BE2C (cell line): ENCODE measurements around the gene DACT3.

Experiments
- DNase-seq: peaks from one replicate; pipeline ENCODE4 v3.0.0-alpha.2; 2020
- H3K27me3 ChIP-seq: fragments of 250-450 bp; sonication (Bioruptor Pico); 2 replicates; pipeline ENCODE4 v1.5.1; 2020; ENCODE audit warnings: mild to moderate bottlenecking
- H3K36me3 ChIP-seq: fragments of 250-450 bp; sonication (Bioruptor Pico); 2 replicates; pipeline ENCODE4 v1.5.1; 2020; ENCODE audit warnings: mild to moderate bottlenecking
- H3K4me1 ChIP-seq: fragments of 250-450 bp; sonication (Bioruptor Pico); 2 replicates; pipeline ENCODE4 v1.5.1; 2020
- H3K4me3 ChIP-seq: 2 replicates; pipeline ENCODE4 v1.5.1; 2011; ENCODE audit warnings: low read depth, low read length
- H3K9me3 ChIP-seq: fragments of 250-450 bp; sonication (Bioruptor Pico); 2 replicates; pipeline ENCODE4 v1.5.1; 2020
- CTCF ChIP-seq: IDR thresholded peaks from 2 replicates; pipeline ENCODE4 v1.5.1; 2012; ENCODE audit warnings: mild to moderate bottlenecking, low read depth, low read length

DACT3 gene

DNA sequence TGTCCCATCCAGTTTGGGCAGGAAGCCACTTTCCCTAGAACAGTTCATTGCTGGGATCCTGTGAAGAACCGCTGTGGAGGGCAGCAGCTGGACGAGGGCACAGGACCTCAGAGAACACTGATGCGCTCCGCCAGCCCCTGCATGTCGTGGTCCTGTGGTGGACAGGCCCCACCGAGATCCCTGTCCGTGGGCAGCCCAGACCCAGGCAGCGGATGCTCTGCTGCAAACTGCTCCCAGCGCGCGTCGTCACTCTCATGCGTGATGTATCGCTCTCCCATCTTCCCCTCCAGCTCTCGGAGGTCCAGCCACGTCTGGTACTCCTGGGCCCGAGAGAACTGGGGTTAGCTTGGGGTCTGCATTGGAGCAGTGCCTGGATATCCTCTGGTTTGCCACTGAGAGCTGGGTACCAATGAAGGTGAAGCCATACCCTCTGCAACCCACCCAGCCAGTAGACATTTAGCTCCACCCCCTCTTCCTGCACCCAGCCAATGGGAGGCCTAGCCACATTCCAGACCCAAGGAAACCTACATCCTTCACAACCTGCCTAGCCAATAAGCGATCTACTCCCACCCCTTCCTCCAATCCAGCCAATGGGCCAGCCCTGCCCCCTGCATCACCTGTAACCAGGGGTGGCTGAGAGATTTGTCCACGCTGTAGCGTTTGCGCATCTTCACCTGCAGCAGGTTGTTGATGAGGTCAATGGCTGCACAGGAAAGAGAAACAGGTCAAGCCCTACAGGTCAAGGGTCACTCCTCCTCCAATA lies 13.6 kb upstream of the DACT3 start:
- Histone ChIP-seq H3K4me3 (no peak overlapping the region), H3K9me3 (no peaks in the 10 kb centered on the region), H3K4me1 (no peaks in the 10 kb centered on the region), H3K27me3 (no peaks in the 10 kb centered on the region), H3K36me3 (peaks cover 15% of the 10 kb centered on the region)
- TF ChIP-seq CTCF, result no peak
- DNase-seq, result peak; percentile 69

GRCh38 chr19:46670813-46671212 lies 9.8 kb upstream of the DACT3 start:
- Histone ChIP-seq H3K4me1 (no peaks in the 10 kb centered on the region), H3K27me3 (no peaks in the 10 kb centered on the region), H3K9me3 (no peaks in the 10 kb centered on the region), H3K4me3 (no peak overlapping the region), H3K36me3 (peaks cover 4% of the 10 kb centered on the region; the same call in 1 of the 2 replicates)
- no peak for DNase-seq
- TF ChIP-seq CTCF, result no peak

DNA sequence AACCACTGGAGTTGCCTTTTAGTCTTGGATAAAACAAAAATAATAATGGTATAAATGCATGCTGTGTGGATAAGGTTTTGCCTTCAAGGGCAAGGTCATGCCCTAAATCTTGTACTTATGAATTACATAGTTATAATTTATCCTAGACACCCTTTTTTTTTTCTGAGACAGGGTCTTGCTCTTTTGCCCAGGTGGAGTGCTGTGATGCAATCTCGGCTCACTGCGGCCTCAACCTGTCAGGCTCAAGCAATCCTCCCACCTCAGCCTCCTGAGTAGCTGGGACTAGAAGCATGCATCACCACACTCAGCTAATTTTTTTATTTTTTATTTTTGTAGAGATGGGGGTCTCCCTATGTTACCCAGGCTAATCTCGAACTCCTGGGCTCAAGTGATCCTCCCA lies 7.7 kb upstream of the DACT3 start:
- no peaks in the 10 kb centered on the region for H3K4me1 ChIP-seq
- H3K27me3 ChIP-seq, result no peaks in the 10 kb centered on the region

DNA sequence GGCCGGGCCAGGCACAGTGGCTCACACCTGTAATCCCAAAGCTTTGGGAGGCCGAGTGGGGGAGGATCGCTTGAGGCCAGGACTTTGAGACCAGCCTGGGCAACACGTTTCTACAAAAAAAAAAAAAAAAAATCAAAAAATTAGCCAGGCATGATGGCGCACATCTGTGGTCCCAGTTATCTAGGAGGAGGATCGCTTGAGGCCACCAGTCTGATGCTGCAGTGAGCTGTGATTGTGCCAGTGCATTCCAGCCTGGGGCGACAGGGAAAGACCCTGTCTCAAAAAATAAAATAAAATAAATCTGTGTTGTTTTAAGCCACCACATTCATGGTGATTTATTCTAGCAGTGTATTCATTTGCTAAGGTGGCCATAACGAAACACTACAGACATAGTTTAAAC lies 4.1 kb upstream of the DACT3 start:
- DNase-seq, result no peak
- Histone ChIP-seq H3K9me3 (no peaks in the 10 kb centered on the region), H3K27me3 (no peaks in the 10 kb centered on the region), H3K36me3 (no peaks in the 10 kb centered on the region), H3K4me1 (peaks cover 3% of the 10 kb centered on the region; the same call in 1 of the 2 replicates), H3K4me3 (no peak overlapping the region)
- TF ChIP-seq CTCF, result no peak

More for the DNA sequence above, 7.7 kb upstream of the DACT3 start:
- Histone ChIP-seq H3K4me3 (no peak overlapping the region), H3K9me3 (no peaks in the 10 kb centered on the region), H3K36me3 (no peaks in the 10 kb centered on the region)
- no peak for DNase-seq
- TF ChIP-seq CTCF, result no peak

DNA sequence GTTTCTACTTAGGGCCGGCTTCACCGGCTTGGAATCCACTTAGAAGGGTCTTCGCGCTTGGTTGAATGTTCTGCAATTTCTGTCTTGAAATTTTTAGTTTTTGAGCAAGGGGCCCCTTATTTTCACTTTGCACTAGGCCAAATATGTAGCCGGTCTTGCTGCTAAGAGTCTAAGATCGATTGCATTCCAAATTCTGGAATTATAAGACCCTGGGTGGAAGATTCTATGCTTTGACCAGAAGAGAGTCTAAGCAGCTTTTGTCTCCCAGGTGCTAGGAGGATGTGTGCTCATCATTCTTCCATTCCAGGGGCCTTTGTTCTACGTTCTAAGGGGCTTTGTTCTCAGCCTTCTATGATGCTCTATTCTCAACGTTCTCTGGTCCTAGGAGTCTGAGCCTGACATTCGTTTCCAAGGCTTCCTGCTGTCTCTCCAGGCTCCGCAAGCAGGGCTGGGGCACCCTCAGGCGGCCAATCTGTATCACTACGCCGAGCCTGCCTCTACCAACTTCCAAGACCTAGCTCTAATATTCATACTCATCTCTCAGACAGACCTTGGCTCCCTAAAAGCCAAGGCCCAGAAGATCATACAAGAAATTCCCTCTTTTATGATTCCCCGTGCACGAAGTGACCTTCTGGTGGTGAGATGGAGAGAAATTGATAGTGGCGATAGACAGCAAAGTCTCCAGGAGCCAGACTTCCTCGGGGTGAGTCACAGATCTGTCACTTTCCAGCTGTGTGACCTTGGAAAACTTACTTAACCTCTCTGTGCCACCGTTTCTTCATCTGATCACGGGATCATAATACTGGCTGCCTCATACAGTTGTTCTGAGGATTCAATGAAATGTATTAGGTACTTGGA lies 982 bp upstream of the DACT3 start:
- peak; percentile 89 for DNase-seq

More for the DNA sequence above, 982 bp upstream of the DACT3 start:
- peak overlapping the region; percentile 29 for H3K4me3 ChIP-seq
- H3K27me3 ChIP-seq, result no peaks in the 10 kb centered on the region
- no peaks in the 10 kb centered on the region for H3K36me3 ChIP-seq
- no peaks in the 10 kb centered on the region for H3K9me3 ChIP-seq
- peak; percentile 97 for TF ChIP-seq CTCF
- H3K4me1 ChIP-seq, result peaks cover 3% of the 10 kb centered on the region; the same call in 1 of the 2 replicates
